CD4-positive, CD25-positive, alpha-beta regulatory T cell (primary cell): ENCODE results near the gene SERP2. TPM values are rescaled to one million over a fixed set of nuclear protein-coding genes. Genes with fewer than 3 reads are reported as not detected.

Experiments used
- ATAC-seq, 2 donors: fragments of 150-1000 bp; cut with Tn5 transposase; one replicate each; pipeline ENCODE4 v1.10.0; 2021; ENCODE audit warnings: low read depth in 2 of 2, moderate number of reproducible peaks in 2 of 2, moderate library complexity in 1 of 2
- DNase-seq, 3 donors: peaks; one replicate each; pipeline versions ENCODE4 v3.0.0 to v3.0.0-alpha.2; 2012 to 2022; ENCODE audit warnings: mixed read lengths in 1 of 3
- H3K27ac ChIP-seq: one replicate; pipeline ENCODE4 v1.7.0; 2013; ENCODE audit warnings: mild to moderate bottlenecking, low read length; ENCODE audit not compliant: insufficient read depth, poor library complexity, severe bottlenecking
- H3K27me3 ChIP-seq: one replicate; pipeline ENCODE4 v1.7.0; 2013; ENCODE audit warnings: low read length; ENCODE audit not compliant: control insufficient read depth, insufficient read depth
- H3K36me3 ChIP-seq: one replicate; pipeline ENCODE4 v1.7.0; 2013; ENCODE audit warnings: mild to moderate bottlenecking, low read length, moderate library complexity; ENCODE audit not compliant: control insufficient read depth, insufficient read depth
- H3K4me1 ChIP-seq: 2 replicates; pipeline ENCODE4 v1.7.0; 2013; ENCODE audit warnings: mild to moderate bottlenecking, low read length; ENCODE audit not compliant: insufficient read depth, control insufficient read depth, poor library complexity, severe bottlenecking
- H3K4me3 ChIP-seq: one replicate; pipeline ENCODE4 v1.7.0; 2013; ENCODE audit warnings: low read depth, mild to moderate bottlenecking, low read length, moderate library complexity
- H3K9me3 ChIP-seq, 2 experiments: 1 replicate in 1 of 2; 2 replicates in 1 of 2; pipeline ENCODE4 v1.7.0; 2013; ENCODE audit warnings: low read length in 2 of 2, mild to moderate bottlenecking in 1 of 2, moderate library complexity in 1 of 2; ENCODE audit not compliant: control insufficient read depth in 2 of 2
- H3K27ac Mint-ChIP-seq, 3 donors: one replicate each; pipeline ENCODE4 v1.8.0; 2020 to 2022; ENCODE audit warnings: mild to moderate bottlenecking in 3 of 3, mixed read lengths in 3 of 3, moderate library complexity in 2 of 3
- H3K27me3 Mint-ChIP-seq: one replicate; pipeline ENCODE4 v1.8.0; 2022; ENCODE audit warnings: mild to moderate bottlenecking, mixed read lengths
- H3K36me3 Mint-ChIP-seq: one replicate; pipeline ENCODE4 v1.8.0; 2020; ENCODE audit warnings: mixed read lengths
- H3K4me1 Mint-ChIP-seq, 4 donors: one replicate each; pipeline ENCODE4 v1.8.0; 2020 to 2022; ENCODE audit warnings: mixed read lengths in 4 of 4, mild to moderate bottlenecking in 1 of 4
- H3K4me3 Mint-ChIP-seq, 4 donors: one replicate each; pipeline ENCODE4 v1.8.0; 2020 to 2022; ENCODE audit warnings: mild to moderate bottlenecking in 4 of 4, mixed read lengths in 4 of 4, moderate library complexity in 3 of 4
- H3K9me3 Mint-ChIP-seq, 7 donors: one replicate each; pipeline ENCODE4 v1.8.0; 2020 to 2022; ENCODE audit warnings: mixed read lengths in 7 of 7, mild to moderate bottlenecking in 3 of 7, moderate library complexity in 2 of 7
- polyA plus RNA-seq, 4 donors: library from polyadenylated mRNA; unstranded; fragments of 300-500 nt; fragmentation: Illumina TruSeq; gene quantifications; one replicate each; pipeline ENCODE4 v1.2.3, GENCODE V29; 2021
- total RNA-seq: library from RNA; stranded (reverse); gene quantifications from one replicate; pipeline ENCODE4 v1.2.3, GENCODE V29; 2022

The SERP2 gene
- total and polyA plus RNA-seq, 5 donors from 2014 or later, result 0.48 to 2.0 (median 0.52) TPM; not detected in 2

- Mint-ChIP-seq H3K4me1 (no peaks in the 10 kb centered on the region), H3K27ac (no peak overlapping the region)
- no peaks in the 10 kb centered on the region for H3K36me3 ChIP-seq
These were observed 21.0 kb downstream of the SERP2 start for GRCh38 chr13:44394658-44395057.

GRCh38 chr13:44395976-44396694, 22.5 kb downstream of the SERP2 start:
- Mint-ChIP-seq H3K4me3 (no peak overlapping the region), H3K36me3 (no peaks in the 10 kb centered on the region), H3K27ac (no peak overlapping the region), H3K9me3 (no peaks in the 10 kb centered on the region), H3K27me3 (peaks cover 10% of the 10 kb centered on the region), H3K4me1 (no peaks in the 10 kb centered on the region)
- DNase-seq, result no peak
- Histone ChIP-seq H3K4me3 (no peak overlapping the region), H3K36me3 (no peaks in the 10 kb centered on the region), H3K4me1 (no peaks in the 10 kb centered on the region), H3K27me3 (no peaks in the 10 kb centered on the region), H3K9me3 (no peaks in the 10 kb centered on the region), H3K27ac (no peak overlapping the region)
- ATAC-seq, result no peak

More at GRCh38 chr13:44394658-44395057, 21.0 kb downstream of the SERP2 start:
- DNase-seq, result no peak
- Mint-ChIP-seq H3K36me3 (no peaks in the 10 kb centered on the region), H3K9me3 (no peaks in the 10 kb centered on the region), H3K4me3 (no peak overlapping the region), H3K27me3 (peaks cover 14% of the 10 kb centered on the region)
- H3K4me3 ChIP-seq, result no peak overlapping the region
- no peak overlapping the region for H3K27ac ChIP-seq
- no peaks in the 10 kb centered on the region for H3K27me3 ChIP-seq
- H3K4me1 ChIP-seq, result no peaks in the 10 kb centered on the region
- no peak for ATAC-seq
- no peaks in the 10 kb centered on the region for H3K9me3 ChIP-seq

GRCh38 chr13:44396701-44397580, 23.3 kb downstream of the SERP2 start:
- Histone ChIP-seq H3K9me3 (no peaks in the 10 kb centered on the region), H3K27me3 (no peaks in the 10 kb centered on the region), H3K4me3 (no peak overlapping the region), H3K4me1 (no peaks in the 10 kb centered on the region), H3K27ac (no peak overlapping the region), H3K36me3 (no peaks in the 10 kb centered on the region)
- Mint-ChIP-seq H3K27ac (no peak overlapping the region), H3K9me3 (no peaks in the 10 kb centered on the region), H3K4me3 (no peak overlapping the region), H3K4me1 (no peaks in the 10 kb centered on the region), H3K27me3 (peaks cover 15% of the 10 kb centered on the region), H3K36me3 (no peaks in the 10 kb centered on the region)
- DNase-seq (no peak), ATAC-seq (no peak)

GRCh38 chr13:44397766-44398223, 24.2 kb downstream of the SERP2 start:
- DNase-seq, result no peak

GRCh38 chr13:44398606-44399005, 25.0 kb downstream of the SERP2 start:
- Histone ChIP-seq H3K4me3 (no peak overlapping the region), H3K27me3 (no peaks in the 10 kb centered on the region), H3K27ac (no peak overlapping the region), H3K36me3 (no peaks in the 10 kb centered on the region), H3K9me3 (no peaks in the 10 kb centered on the region), H3K4me1 (no peaks in the 10 kb centered on the region)
- Mint-ChIP-seq H3K9me3 (no peaks in the 10 kb centered on the region), H3K27ac (no peak overlapping the region), H3K4me3 (no peak overlapping the region), H3K4me1 (no peaks in the 10 kb centered on the region), H3K27me3 (peaks cover 16% of the 10 kb centered on the region), H3K36me3 (no peaks in the 10 kb centered on the region)
- ATAC-seq (no peak), DNase-seq (no peak)

More at GRCh38 chr13:44397766-44398223, 24.2 kb downstream of the SERP2 start:
- Histone ChIP-seq H3K36me3 (no peaks in the 10 kb centered on the region), H3K27ac (no peak overlapping the region), H3K27me3 (no peaks in the 10 kb centered on the region), H3K4me3 (no peak overlapping the region), H3K4me1 (no peaks in the 10 kb centered on the region), H3K9me3 (no peaks in the 10 kb centered on the region)
- H3K27ac Mint-ChIP-seq, result no peak overlapping the region
- H3K4me1 Mint-ChIP-seq, result no peaks in the 10 kb centered on the region
- H3K36me3 Mint-ChIP-seq, result no peaks in the 10 kb centered on the region
- no peak overlapping the region for H3K4me3 Mint-ChIP-seq
- H3K9me3 Mint-ChIP-seq, result no peaks in the 10 kb centered on the region
- peaks cover 16% of the 10 kb centered on the region for H3K27me3 Mint-ChIP-seq
- no peak for ATAC-seq

- Mint-ChIP-seq H3K27ac (no peak overlapping the region), H3K36me3 (no peaks in the 10 kb centered on the region), H3K27me3 (peaks cover 16% of the 10 kb centered on the region), H3K4me3 (no peak overlapping the region), H3K9me3 (no peaks in the 10 kb centered on the region), H3K4me1 (no peaks in the 10 kb centered on the region)
- no peak overlapping the region for H3K4me3 ChIP-seq
- no peak for DNase-seq
- no peaks in the 10 kb centered on the region for H3K4me1 ChIP-seq
- no peaks in the 10 kb centered on the region for H3K36me3 ChIP-seq
- no peak for ATAC-seq
- H3K9me3 ChIP-seq, result no peaks in the 10 kb centered on the region
- no peaks in the 10 kb centered on the region for H3K27me3 ChIP-seq
- H3K27ac ChIP-seq, result no peak overlapping the region
These were observed 25.4 kb downstream of the SERP2 start for GRCh38 chr13:44399074-44399473.

GRCh38 chr13:44400736-44401135, 27.1 kb downstream of the SERP2 start:
- H3K4me3 Mint-ChIP-seq, result no peak overlapping the region
- ATAC-seq (no peak), DNase-seq (no peak)
- no peaks in the 10 kb centered on the region for H3K36me3 Mint-ChIP-seq
- Histone ChIP-seq H3K27ac (no peak overlapping the region), H3K36me3 (no peaks in the 10 kb centered on the region), H3K4me3 (no peak overlapping the region), H3K9me3 (no peaks in the 10 kb centered on the region), H3K4me1 (no peaks in the 10 kb centered on the region), H3K27me3 (no peaks in the 10 kb centered on the region)
- H3K27me3 Mint-ChIP-seq, result peaks cover 16% of the 10 kb centered on the region
- H3K27ac Mint-ChIP-seq, result no peak overlapping the region
- no peaks in the 10 kb centered on the region for H3K4me1 Mint-ChIP-seq
- H3K9me3 Mint-ChIP-seq, result no peaks in the 10 kb centered on the region
